Activated CD4-positive, alpha-beta memory T cell treated with anti-CD3 and anti-CD28 coated beads for 36 hours (primary cell): ENCODE measurements around the gene APOH. TPM values are rescaled to one million over a fixed set of nuclear protein-coding genes. Genes with fewer than 3 reads are reported as not detected.

ENCODE experiments used
- CTCF ChIA-PET: fragments of 350-600 bp; sonication (Branson Sonifier 250); formaldehyde crosslinking; loops from one replicate; lab custom pipeline; 2021; ENCODE audit warnings: antibody characterized with exemption, inconsistent platforms; lab: Charles Lee
- POLR2A ChIA-PET: fragments of 350-600 bp; sonication (Branson Sonifier 250); formaldehyde crosslinking; loops from one replicate; lab custom pipeline; 2021; ENCODE audit warnings: antibody characterized with exemption; lab: Charles Lee
- DNase-seq: peaks from one replicate; pipeline ENCODE4 v3.0.0-alpha.2; 2020
- H3K27ac Mint-ChIP-seq: one replicate; pipeline ENCODE4 v1.8.0; 2021; ENCODE audit warnings: mixed read lengths
- H3K27me3 Mint-ChIP-seq: one replicate; pipeline ENCODE4 v1.8.0; 2021; ENCODE audit warnings: mixed read lengths
- H3K36me3 Mint-ChIP-seq: one replicate; pipeline ENCODE4 v1.8.0; 2021; ENCODE audit warnings: mixed read lengths
- H3K4me1 Mint-ChIP-seq: one replicate; pipeline ENCODE4 v1.8.0; 2021; ENCODE audit warnings: low read depth, mixed read lengths
- H3K4me3 Mint-ChIP-seq: one replicate; pipeline ENCODE4 v1.8.0; 2021; ENCODE audit warnings: mild to moderate bottlenecking, mixed read lengths
- H3K9me3 Mint-ChIP-seq: one replicate; pipeline ENCODE4 v1.8.0; 2021; ENCODE audit warnings: mixed read lengths
- intact Hi-C: fragments of 100-400 bp; cut with micrococcal nuclease; formaldehyde crosslinking; loops from one replicate; pipeline ENCODE4 v1.15.1; 2023
- total RNA-seq, 2 experiments: library from RNA; stranded (reverse); gene quantifications; one replicate each; pipeline ENCODE4 v1.2.3, GENCODE V29; 2021

Gene APOH
- total RNA-seq, 2 experiments from 2014 or later = not detected

- Mint-ChIP-seq H3K27me3 (no peaks in the 10 kb centered on the region), H3K9me3 (no peaks in the 10 kb centered on the region), H3K27ac (no peak overlapping the region), H3K4me1 (no peaks in the 10 kb centered on the region), H3K36me3 (no peaks in the 10 kb centered on the region), H3K4me3 (no peak overlapping the region)
- CTCF ChIA-PET = no interaction called here
- DNase-seq = no peak
- POLR2A ChIA-PET = no interaction called here
- intact Hi-C loops = no loop called here
Observed at GRCh38 chr17:66230922-66231591, 1.8 kb upstream of the APOH start.

GRCh38 chr17:66229783-66230538 is 746 bp upstream of the APOH start:
- Mint-ChIP-seq H3K9me3 (no peaks in the 10 kb centered on the region), H3K4me3 (no peak overlapping the region), H3K27ac (no peak overlapping the region), H3K4me1 (no peaks in the 10 kb centered on the region), H3K36me3 (no peaks in the 10 kb centered on the region), H3K27me3 (no peaks in the 10 kb centered on the region)
- ChIA-PET POLR2A (no interaction called here), CTCF (no interaction called here)
- intact Hi-C loops = no loop called here
- no peak for DNase-seq

GRCh38 chr17:66227212-66228045 is 1.8 kb downstream of the APOH start:
- ChIA-PET CTCF (no interaction called here), POLR2A (no interaction called here)
- no peak for DNase-seq
- no peaks in the 10 kb centered on the region for H3K4me1 Mint-ChIP-seq
- intact Hi-C loops = no loop called here
- no peak overlapping the region for H3K4me3 Mint-ChIP-seq
- no peaks in the 10 kb centered on the region for H3K9me3 Mint-ChIP-seq
- H3K36me3 Mint-ChIP-seq = no peaks in the 10 kb centered on the region
- H3K27ac Mint-ChIP-seq = no peak overlapping the region
- H3K27me3 Mint-ChIP-seq = peaks cover 2% of the 10 kb centered on the region

GRCh38 chr17:66222798-66223350 is 6.3 kb downstream of the APOH start:
- Mint-ChIP-seq H3K4me1 (no peaks in the 10 kb centered on the region), H3K9me3 (no peaks in the 10 kb centered on the region), H3K27me3 (peaks cover 2% of the 10 kb centered on the region), H3K36me3 (no peaks in the 10 kb centered on the region), H3K27ac (no peak overlapping the region), H3K4me3 (no peak overlapping the region)
- intact Hi-C loops = no loop called here
- no peak for DNase-seq
- ChIA-PET CTCF (interaction anchor here (0.7 kb wide), 1 partner anchor 22 kb away, joined by 3 read pairs; no protein-coding TSS in a partner anchor), POLR2A (no interaction called here)

- H3K4me1 Mint-ChIP-seq = no peaks in the 10 kb centered on the region
- H3K27ac Mint-ChIP-seq = no peak overlapping the region
- CTCF ChIA-PET = interaction anchor here (0.7 kb wide), 1 partner anchor 21 kb away, joined by 3 read pairs; no protein-coding TSS in a partner anchor
- H3K27me3 Mint-ChIP-seq = peaks cover 2% of the 10 kb centered on the region
- no peaks in the 10 kb centered on the region for H3K36me3 Mint-ChIP-seq
- POLR2A ChIA-PET = no interaction called here
- H3K9me3 Mint-ChIP-seq = no peaks in the 10 kb centered on the region
- no peak for DNase-seq
- intact Hi-C loops = no loop called here
- H3K4me3 Mint-ChIP-seq = no peak overlapping the region
Observed at GRCh38 chr17:66221755-66222530, 7.3 kb downstream of the APOH start.

- no peak for DNase-seq
- intact Hi-C loops = no loop called here
- H3K27me3 Mint-ChIP-seq = peaks cover 3% of the 10 kb centered on the region
- ChIA-PET CTCF (no interaction called here), POLR2A (no interaction called here)
- H3K4me1 Mint-ChIP-seq = no peaks in the 10 kb centered on the region
- H3K9me3 Mint-ChIP-seq = no peaks in the 10 kb centered on the region
- no peak overlapping the region for H3K4me3 Mint-ChIP-seq
- no peaks in the 10 kb centered on the region for H3K36me3 Mint-ChIP-seq
- H3K27ac Mint-ChIP-seq = no peak overlapping the region
Observed at GRCh38 chr17:66221343-66221742, 7.9 kb downstream of the APOH start.

- ChIA-PET POLR2A (no interaction called here), CTCF (no interaction called here)
- Mint-ChIP-seq H3K4me1 (no peaks in the 10 kb centered on the region), H3K36me3 (no peaks in the 10 kb centered on the region), H3K4me3 (no peak overlapping the region), H3K27me3 (peaks cover 3% of the 10 kb centered on the region), H3K27ac (no peak overlapping the region), H3K9me3 (no peaks in the 10 kb centered on the region)
- no peak for DNase-seq
- intact Hi-C loops = no loop called here
Observed at GRCh38 chr17:66220079-66220835, 9.0 kb downstream of the APOH start.

- Mint-ChIP-seq H3K36me3 (no peaks in the 10 kb centered on the region), H3K27ac (no peak overlapping the region), H3K4me1 (no peaks in the 10 kb centered on the region), H3K9me3 (no peaks in the 10 kb centered on the region), H3K27me3 (peaks cover 2% of the 10 kb centered on the region), H3K4me3 (no peak overlapping the region)
- intact Hi-C loops = no loop called here
- DNase-seq = no peak
- CTCF ChIA-PET = no interaction called here
- POLR2A ChIA-PET = no interaction called here
Observed at GRCh38 chr17:66215529-66215911, 13.7 kb downstream of the APOH start.

- H3K27ac Mint-ChIP-seq = no peak overlapping the region
- ChIA-PET POLR2A (no interaction called here), CTCF (no interaction called here)
- no peaks in the 10 kb centered on the region for H3K36me3 Mint-ChIP-seq
- no peak for DNase-seq
- H3K4me1 Mint-ChIP-seq = no peaks in the 10 kb centered on the region
- H3K9me3 Mint-ChIP-seq = no peaks in the 10 kb centered on the region
- H3K27me3 Mint-ChIP-seq = peaks cover 2% of the 10 kb centered on the region
- intact Hi-C loops = no loop called here
- H3K4me3 Mint-ChIP-seq = no peak overlapping the region
Observed at GRCh38 chr17:66214884-66215528, 14.2 kb downstream of the APOH start.

- no peaks in the 10 kb centered on the region for H3K27me3 Mint-ChIP-seq
- H3K36me3 Mint-ChIP-seq = no peaks in the 10 kb centered on the region
- CTCF ChIA-PET = interaction anchor here (1.3 kb wide), 1 partner anchor 11 kb away, joined by 3 read pairs; no protein-coding TSS in a partner anchor
- intact Hi-C loops = no loop called here
- no peaks in the 10 kb centered on the region for H3K9me3 Mint-ChIP-seq
- POLR2A ChIA-PET = no interaction called here
- no peak for DNase-seq
- no peak overlapping the region for H3K4me3 Mint-ChIP-seq
- H3K4me1 Mint-ChIP-seq = no peaks in the 10 kb centered on the region
- no peak overlapping the region for H3K27ac Mint-ChIP-seq
Observed at GRCh38 chr17:66211047-66211810, 18.0 kb downstream of the APOH start.
